Spleen (tissue), 11 donors: ENCODE results near the gene CHST1. TPM values are rescaled to one million over a fixed set of nuclear protein-coding genes. Genes with fewer than 3 reads are reported as not detected.

Experiments used
- DNase-seq: peaks from one replicate; pipeline ENCODE4 v3.0.0-alpha.2; 2020
- H3K27ac ChIP-seq, 8 donors: fragments of 200-600 bp; sonication (generic) in 7 of 8; 1 replicate in 4 of 8; 2 replicates in 4 of 8; pipeline versions ENCODE4 v1.5.0 to v1.8.0; 2016 to 2021; ENCODE audit warnings: inconsistent platforms in 4 of 8, mild to moderate bottlenecking in 4 of 8, moderate library complexity in 1 of 8
- H3K27me3 ChIP-seq, 7 donors: fragments of 200-600 bp; sonication (generic) in 6 of 7; replicated peaks in 1 of 7; 1 replicate in 4 of 7; 2 replicates in 3 of 7; pipeline versions ENCODE4 v1.5.0 to v1.8.0; 2016 to 2021; ENCODE audit warnings: inconsistent platforms in 3 of 7, mild to moderate bottlenecking in 1 of 7
- H3K36me3 ChIP-seq, 6 donors: fragments of 200-600 bp; sonication (generic) in 5 of 6; 1 replicate in 4 of 6; 2 replicates in 2 of 6; pipeline versions ENCODE4 v1.5.0 to v1.8.0; 2016 to 2021; ENCODE audit warnings: inconsistent platforms in 2 of 6
- H3K4me1 ChIP-seq, 6 donors: fragments of 200-600 bp; sonication (generic) in 5 of 6; 1 replicate in 3 of 6; 2 replicates in 3 of 6; pipeline versions ENCODE4 v1.5.0 to v1.8.0; 2016 to 2021; ENCODE audit warnings: inconsistent platforms in 3 of 6
- H3K4me3 ChIP-seq, 8 donors: fragments of 200-600 bp; sonication (generic) in 7 of 8; 1 replicate in 4 of 8; 2 replicates in 4 of 8; pipeline versions ENCODE4 v1.5.0 to v1.8.0; 2016 to 2021; ENCODE audit warnings: inconsistent platforms in 4 of 8, mild to moderate bottlenecking in 4 of 8, moderate library complexity in 2 of 8
- H3K9me3 ChIP-seq, 8 donors: fragments of 200-600 bp; sonication (generic) in 7 of 8; 1 replicate in 4 of 8; 2 replicates in 4 of 8; pipeline versions ENCODE4 v1.5.0 to v1.8.0; 2016 to 2021; ENCODE audit warnings: inconsistent platforms in 4 of 8
- CTCF ChIP-seq, 11 experiments: fragments of 200-600 bp in 7 of 11; fragments of 450-650 bp in 4 of 11; sonication (generic) in 4 of 11; IDR thresholded peaks in 8 of 11; conservative IDR thresholded peaks in 3 of 11; 1 replicate in 7 of 11; 2 replicates in 4 of 11; pipeline versions ENCODE4 v1.4.0 to v1.8.0; 2016 to 2021; ENCODE audit warnings: antibody characterized with exemption in 11 of 11, inconsistent platforms in 4 of 11, mild to moderate bottlenecking in 1 of 11
- POLR2A ChIP-seq, 3 donors: fragments of 450-650 bp; IDR thresholded peaks; one replicate each; pipeline ENCODE4 v1.5.1; 2017; ENCODE audit warnings: antibody characterized with exemption in 3 of 3, mild to moderate bottlenecking in 1 of 3
- POLR2AphosphoS5 ChIP-seq, 3 donors: sonication (generic); formaldehyde crosslinking; IDR thresholded peaks; one replicate each; pipeline ENCODE4 v1.5.1; 2017; ENCODE audit warnings: antibody characterized with exemption in 3 of 3
- WGBS, 5 donors: extraction: QIAGEN DNeasy Blood & Tissue Kit in 3 of 5; methylation state at CpG; one replicate each; pipeline versions ENCODE4 v1.1.5 to v1.1.7; 2013 to 2018; 5-methylcytosine and 5-hydroxymethylcytosine counted together
- intact Hi-C: fragments of 100-400 bp; cut with DNase I; formaldehyde crosslinking; loops from one replicate; pipeline ENCODE4 v1.15.0; 2023; ENCODE audit warnings: low total_unique reads
- polyA plus RNA-seq, 3 donors: library from polyadenylated mRNA; stranded (reverse); fragments of 200-250 nt; gene quantifications; one replicate each; pipeline ENCODE4 v1.2.1, GENCODE V29; 2013
- total RNA-seq, 7 donors: library from RNA; depleted of rRNA in 3 of 7; stranded (reverse); fragments of >200 nt in 3 of 7; fragmentation: NEBNext Ultra II Directional in 4 of 7; extraction: Animal tissue kit (Norgen Biotek cat#: 25700) in 4 of 7; gene quantifications; one replicate each; pipeline versions ENCODE4 v1.1.0 to v1.2.1, GENCODE V29; 2016 to 2021
- donor health status: healthy with polysubstance abuse.
- donor health status: DM: no; HTN: no; CAD: no; lungs with moderate emphysema.
- donor health status: DM: no; HTN: no; CAD: no.
- donor health status: Bipolar disorder and iron deficiency.
- donor health status: healthy.
- donor health status: DM: no; HTN: no; CAD: no.
- donor health status: DM: yes; HTN: yes; CAD: no.

The CHST1 gene
- total and polyA plus RNA-seq, 10 donors = 1.1 to 18.9 (median 6.2) TPM

- H3K36me3 ChIP-seq = peaks cover 0 to 14% (median 0%) of the 10 kb centered on the region in 6 donors
- no peak overlapping the region for H3K4me3 ChIP-seq
- WGBS, 5 donors = 82 to 97% (median 89%) methylated on average over 10 of the region's 10 CpGs
- H3K27ac ChIP-seq = no peak overlapping the region
- DNase-seq = peak; percentile 48
- TF ChIP-seq POLR2AphosphoS5 (IDR thresholded peaks at IDR 0.05) (no peak), CTCF (IDR thresholded peaks at IDR 0.05 in 8 of 11, conservative IDR thresholded peaks at IDR 0.05 in 3 of 11) (no peak), POLR2A (IDR thresholded peaks at IDR 0.05) (no peak)
- peaks cover 0 to 5% (median 0%) of the 10 kb centered on the region in 6 donors for H3K4me1 ChIP-seq
- intact Hi-C loops = no loop called here
- peaks cover 0 to 35% (median 0%) of the 10 kb centered on the region in 7 donors for H3K27me3 ChIP-seq
- peaks cover 0 to 3% (median 0%) of the 10 kb centered on the region in 8 donors for H3K9me3 ChIP-seq
Measured at GRCh38 chr11:45644981-45645889, 20.2 kb downstream of the CHST1 start.

- Histone ChIP-seq H3K36me3 (no peaks in the 10 kb centered on the region), H3K27me3 (peaks cover 0 to 21% (median 0%) of the 10 kb centered on the region in 7 donors), H3K9me3 (peaks cover 0 to 5% (median under 1%) of the 10 kb centered on the region in 8 donors), H3K4me1 (peaks cover 0 to 5% (median 0%) of the 10 kb centered on the region in 6 donors), H3K4me3 (no peak overlapping the region), H3K27ac (no peak overlapping the region)
- 31 to 51% (median 36%) methylated on average over 7 of the region's 7 CpGs for WGBS, 5 donors
- DNase-seq = peak; percentile 21
- intact Hi-C loops = no loop called here
- TF ChIP-seq CTCF (IDR thresholded peaks at IDR 0.05 in 8 of 11, conservative IDR thresholded peaks at IDR 0.05 in 3 of 11) = no peak
- TF ChIP-seq POLR2AphosphoS5 (IDR thresholded peaks at IDR 0.05) = no peak
- no peak for TF ChIP-seq POLR2A (IDR thresholded peaks at IDR 0.05)
Measured at GRCh38 chr11:45643598-45644260, 21.7 kb downstream of the CHST1 start.

- Histone ChIP-seq H3K9me3 (peaks cover 0 to 15% (median 4%) of the 10 kb centered on the region in 8 donors), H3K27ac (no peak overlapping the region), H3K27me3 (peaks cover 0 to 20% (median 0%) of the 10 kb centered on the region in 7 donors), H3K36me3 (no peaks in the 10 kb centered on the region), H3K4me3 (no peak overlapping the region), H3K4me1 (peaks cover 0 to 5% (median 0%) of the 10 kb centered on the region in 6 donors)
- 3 to 17% (median 16%) methylated on average over 2 of the region's 2 CpGs for WGBS, 5 donors
- intact Hi-C loops = no loop called here
- DNase-seq = peak; percentile 40
- TF ChIP-seq POLR2AphosphoS5 (IDR thresholded peaks at IDR 0.05) = no peak
- no peak for TF ChIP-seq POLR2A (IDR thresholded peaks at IDR 0.05)
- TF ChIP-seq CTCF (IDR thresholded peaks at IDR 0.05 in 8 of 11, conservative IDR thresholded peaks at IDR 0.05 in 3 of 11) = no peak
Measured at GRCh38 chr11:45641961-45642360, 23.5 kb downstream of the CHST1 start.

GRCh38 chr11:45638051-45638450, 27.4 kb downstream of the CHST1 start:
- no peak for DNase-seq
- 71 to 84% (median 80%) methylated on average over 2 of the region's 2 CpGs for WGBS, 5 donors
- TF ChIP-seq CTCF (IDR thresholded peaks at IDR 0.05 in 8 of 11, conservative IDR thresholded peaks at IDR 0.05 in 3 of 11) (no peak), POLR2AphosphoS5 (IDR thresholded peaks at IDR 0.05) (no peak), POLR2A (IDR thresholded peaks at IDR 0.05) (no peak)
- Histone ChIP-seq H3K4me3 (no peak overlapping the region), H3K27ac (no peak overlapping the region), H3K36me3 (no peaks in the 10 kb centered on the region), H3K9me3 (peaks cover 0 to 18% (median 5%) of the 10 kb centered on the region in 8 donors), H3K4me1 (no peaks in the 10 kb centered on the region), H3K27me3 (peaks cover 0 to 25% (median 0%) of the 10 kb centered on the region in 7 donors)
- intact Hi-C loops = no loop called here
